ENCODE data around the gene BCL7A.

BCL7A gene

GRCh38 chr12:121990114-121990647 is 31.5 kb upstream of the BCL7A start:
- Histone ChIP-seq H3K9me3 (ENCODE audit: insufficient read depth, low read depth, low read length) (no peaks in the 10 kb centered on the region), H3K9ac (ENCODE audit: low read depth, low read length, poor library complexity, severe bottlenecking) (no peak overlapping the region), H3F3A (ENCODE audit: low read depth) (no peaks in the 10 kb centered on the region), H3K4me2 (ENCODE audit: low read depth, low read length, poor library complexity, severe bottlenecking) (no peak overlapping the region), H3K4me1 (ENCODE audit: insufficient read depth, low read length, poor library complexity, severe bottlenecking) (no peaks in the 10 kb centered on the region), H4K20me1 (ENCODE audit: insufficient read depth, low read length, poor library complexity, severe bottlenecking) (no peaks in the 10 kb centered on the region), H3K27me3 (ENCODE audit: insufficient read depth, low read length, poor library complexity, severe bottlenecking) (no peaks in the 10 kb centered on the region), H3K9me2 (replicated peaks; ENCODE audit: low read depth, low read length) (no peaks in the 10 kb centered on the region), H2AFZ (ENCODE audit: low read length) (no peak overlapping the region), H3K79me2 (ENCODE audit: insufficient read depth, low read length) (no peaks in the 10 kb centered on the region), H3K4me3 (ENCODE audit: low read length, poor library complexity, severe bottlenecking) (no peak overlapping the region), H3K36me3 (ENCODE audit: insufficient read depth, low read length) (no peaks in the 10 kb centered on the region)
- TF ChIP-seq EZH2phosphoT487 (IDR thresholded peaks at IDR 0.05; ENCODE audit: borderline replicate concordance) (no peak), CTCF (conservative IDR thresholded peaks at IDR 0.05; ENCODE audit: low read length) (no peak)

- H3K4me1 ChIP-seq (ENCODE audit: insufficient read depth, low read length, poor library complexity, severe bottlenecking) = no peaks in the 10 kb centered on the region
- no peak overlapping the region for H3K9ac ChIP-seq (ENCODE audit: low read depth, low read length, poor library complexity, severe bottlenecking)
- no peaks in the 10 kb centered on the region for H3K27me3 ChIP-seq (ENCODE audit: insufficient read depth, low read length, poor library complexity, severe bottlenecking)
- no peaks in the 10 kb centered on the region for H3K79me2 ChIP-seq (ENCODE audit: insufficient read depth, low read length)
- H2AFZ ChIP-seq (ENCODE audit: low read length) = no peak overlapping the region
- H3K36me3 ChIP-seq (ENCODE audit: insufficient read depth, low read length) = no peaks in the 10 kb centered on the region
- no peaks in the 10 kb centered on the region for H4K20me1 ChIP-seq (ENCODE audit: insufficient read depth, low read length, poor library complexity, severe bottlenecking)
- H3K9me2 ChIP-seq (replicated peaks; ENCODE audit: low read depth, low read length) = no peaks in the 10 kb centered on the region
- no peaks in the 10 kb centered on the region for H3K9me3 ChIP-seq (ENCODE audit: insufficient read depth, low read depth, low read length)
- no peak overlapping the region for H3K4me2 ChIP-seq (ENCODE audit: low read depth, low read length, poor library complexity, severe bottlenecking)
- H3K4me3 ChIP-seq (ENCODE audit: low read length, poor library complexity, severe bottlenecking) = no peak overlapping the region
- TF ChIP-seq EZH2phosphoT487 (IDR thresholded peaks at IDR 0.05; ENCODE audit: borderline replicate concordance) (no peak), CTCF (conservative IDR thresholded peaks at IDR 0.05; ENCODE audit: low read length) (no peak)
- no peaks in the 10 kb centered on the region for H3F3A ChIP-seq (ENCODE audit: low read depth)
Measured at GRCh38 chr12:121990692-121991603, 30.7 kb upstream of the BCL7A start.

- H3K9ac ChIP-seq (ENCODE audit: low read depth, low read length, poor library complexity, severe bottlenecking) = no peak overlapping the region
Measured at GRCh38 chr12:121992059-121992879, 29.4 kb upstream of the BCL7A start.

More at GRCh38 chr12:121992059-121992879, 29.4 kb upstream of the BCL7A start:
- Histone ChIP-seq H3K4me2 (ENCODE audit: low read depth, low read length, poor library complexity, severe bottlenecking) (no peak overlapping the region), H3K79me2 (ENCODE audit: insufficient read depth, low read length) (no peaks in the 10 kb centered on the region), H3K27me3 (ENCODE audit: insufficient read depth, low read length, poor library complexity, severe bottlenecking) (no peaks in the 10 kb centered on the region), H3K4me3 (ENCODE audit: low read length, poor library complexity, severe bottlenecking) (no peak overlapping the region), H4K20me1 (ENCODE audit: insufficient read depth, low read length, poor library complexity, severe bottlenecking) (no peaks in the 10 kb centered on the region), H3K9me2 (replicated peaks; ENCODE audit: low read depth, low read length) (no peaks in the 10 kb centered on the region), H3K4me1 (ENCODE audit: insufficient read depth, low read length, poor library complexity, severe bottlenecking) (peaks cover 3% of the 10 kb centered on the region), H3K9me3 (ENCODE audit: insufficient read depth, low read depth, low read length) (no peaks in the 10 kb centered on the region), H2AFZ (ENCODE audit: low read length) (no peak overlapping the region), H3K36me3 (ENCODE audit: insufficient read depth, low read length) (no peaks in the 10 kb centered on the region), H3F3A (ENCODE audit: low read depth) (no peaks in the 10 kb centered on the region)
- TF ChIP-seq EZH2phosphoT487 (IDR thresholded peaks at IDR 0.05; ENCODE audit: borderline replicate concordance) = no peak
- no peak for TF ChIP-seq CTCF (conservative IDR thresholded peaks at IDR 0.05; ENCODE audit: low read length)
